HEK293 (cell line): Measurements from ENCODE around the gene NPNT.

Source experiments
- CTCF ChIA-PET: fragments of 350-600 bp; formaldehyde crosslinking; extraction: SDS; loops from one replicate; lab custom pipeline; 2021; ENCODE audit warnings: antibody characterized with exemption; lab: Yijun Ruan, JAX
- POLR2A ChIA-PET: fragments of 300-600 bp; formaldehyde crosslinking; extraction: SDS; loops from one replicate; lab custom pipeline; 2020; ENCODE audit warnings: antibody characterized with exemption, inconsistent platforms; lab: Yijun Ruan, JAX
- H3K27ac ChIP-seq: fragments of 200-500 bp; sonication (Bioruptor generic); 2 replicates; pipeline ENCODE4 v1.5.1; 2014; ENCODE audit warnings: low read depth, low read length, control low read depth, inconsistent platforms; ENCODE audit errors: extremely low read depth
- H3K36me3 ChIP-seq, 2 experiments: fragments of 200-500 bp in 1 of 2; sonication (Bioruptor generic) in 1 of 2; 1 replicate in 1 of 2; 2 replicates in 1 of 2; pipeline ENCODE4 v1.5.1; 2014 to 2017; ENCODE audit warnings: inconsistent platforms in 2 of 2, low read length in 2 of 2; ENCODE audit not compliant: control insufficient read depth in 2 of 2, insufficient read depth in 1 of 2
- H3K4me1 ChIP-seq: fragments of 200-500 bp; sonication (Bioruptor generic); 2 replicates; pipeline ENCODE4 v1.5.1; 2014; ENCODE audit warnings: mild to moderate bottlenecking, low read length, inconsistent platforms; ENCODE audit not compliant: control insufficient read depth, insufficient read depth
- H3K4me3 ChIP-seq: 2 replicates; pipeline ENCODE4 v1.5.1; 2011; ENCODE audit warnings: low read depth, mild to moderate bottlenecking, control low read depth, low read length, moderate library complexity
- H3K9me3 ChIP-seq: fragments of 200-500 bp; sonication (Bioruptor generic); 2 replicates; pipeline ENCODE4 v1.5.1; 2014; ENCODE audit warnings: low read depth, low read length, inconsistent platforms; ENCODE audit not compliant: control insufficient read depth, insufficient read depth
- HOXA7 ChIP-seq: sonication (generic); formaldehyde crosslinking; IDR thresholded peaks from 2 replicates; pipeline ENCODE4 v1.8.1; 2022; ENCODE audit warnings: missing genetic modification reagents, borderline replicate concordance
- HOXD13 ChIP-seq: sonication (generic); formaldehyde crosslinking; IDR thresholded peaks from 2 replicates; pipeline ENCODE4 v1.8.0; 2022; ENCODE audit warnings: missing genetic modification reagents, borderline replicate concordance
- IKZF3 ChIP-seq: fragments of 450-650 bp; IDR thresholded peaks from 2 replicates; pipeline ENCODE4 v1.5.0; 2018; ENCODE audit warnings: missing biosample characterization, mild to moderate bottlenecking, missing genetic modification characterization, moderate library complexity
- KLF7 ChIP-seq: fragments of 450-650 bp; formaldehyde crosslinking; IDR thresholded peaks from 2 replicates; pipeline ENCODE4 v1.5.1; 2016; ENCODE audit warnings: missing biosample characterization, missing genetic modification characterization, borderline replicate concordance
- MZF1 ChIP-seq: fragments of 450-650 bp; formaldehyde crosslinking; IDR thresholded peaks from 2 replicates; pipeline ENCODE4 v1.5.1; 2017; ENCODE audit warnings: missing biosample characterization, missing genetic modification characterization, borderline replicate concordance
- OVOL3 ChIP-seq: fragments of 450-650 bp; formaldehyde crosslinking; IDR thresholded peaks from 2 replicates; pipeline ENCODE4 v1.5.1; 2016; ENCODE audit warnings: missing biosample characterization, missing genetic modification characterization
- PRDM4 ChIP-seq: fragments of 450-650 bp; formaldehyde crosslinking; IDR thresholded peaks from 2 replicates; pipeline ENCODE4 v1.5.1; 2017; ENCODE audit warnings: missing biosample characterization, missing genetic modification characterization
- TRIM28 ChIP-seq: IDR thresholded peaks from 2 replicates; pipeline ENCODE4 v1.6.1; 2011; ENCODE audit warnings: low read length, control low read depth, borderline replicate concordance
- WT1 ChIP-seq: fragments of 450-650 bp; formaldehyde crosslinking; IDR thresholded peaks from 2 replicates; pipeline ENCODE4 v1.5.1; 2016; ENCODE audit warnings: missing biosample characterization, missing genetic modification characterization
- ZBTB7A ChIP-seq: fragments of 450-650 bp; formaldehyde crosslinking; IDR thresholded peaks from 2 replicates; pipeline ENCODE4 v1.5.1; 2016; ENCODE audit warnings: low read depth, missing biosample characterization, missing genetic modification characterization
- ZFP41 ChIP-seq: fragments of 450-650 bp; formaldehyde crosslinking; IDR thresholded peaks from 2 replicates; pipeline ENCODE4 v1.5.1; 2016; ENCODE audit warnings: missing biosample characterization, missing genetic modification characterization, borderline replicate concordance
- ZNF121 ChIP-seq: fragments of 450-650 bp; formaldehyde crosslinking; IDR thresholded peaks from 2 replicates; pipeline ENCODE4 v1.5.1; 2016; ENCODE audit warnings: missing biosample characterization, missing genetic modification characterization
- ZNF16 ChIP-seq: fragments of 450-650 bp; formaldehyde crosslinking; IDR thresholded peaks from 2 replicates; pipeline ENCODE4 v1.5.1; 2016; ENCODE audit warnings: low read depth, missing biosample characterization, missing genetic modification characterization
- ZNF221 ChIP-seq: fragments of 450-650 bp; formaldehyde crosslinking; IDR thresholded peaks from 2 replicates; pipeline ENCODE4 v1.5.1; 2017; ENCODE audit warnings: missing biosample characterization, missing genetic modification characterization, borderline replicate concordance
- ZNF274 ChIP-seq, 2 experiments: fragments of 200-500 bp in 1 of 2; fragments of 450-650 bp in 1 of 2; sonication (Bioruptor generic) in 1 of 2; formaldehyde crosslinking in 1 of 2; IDR thresholded peaks; 2 replicates each; pipeline versions ENCODE4 v1.5.1 to v1.6.1; 2014 to 2016; ENCODE audit warnings: borderline replicate concordance in 1 of 2, inconsistent platforms in 1 of 2, low read length in 1 of 2, missing biosample characterization in 1 of 2, missing genetic modification characterization in 1 of 2
- ZNF302 ChIP-seq: fragments of 450-650 bp; formaldehyde crosslinking; IDR thresholded peaks from 2 replicates; pipeline ENCODE4 v1.5.1; 2016; ENCODE audit warnings: missing biosample characterization, missing genetic modification characterization, low read depth
- ZNF501 ChIP-seq: fragments of 450-650 bp; formaldehyde crosslinking; IDR thresholded peaks from 2 replicates; pipeline ENCODE4 v1.5.1; 2016; ENCODE audit warnings: missing biosample characterization, missing genetic modification characterization
- ZNF555 ChIP-seq: fragments of 450-650 bp; formaldehyde crosslinking; conservative IDR thresholded peaks from 2 replicates; pipeline ENCODE4 v1.5.1; 2017; ENCODE audit warnings: missing biosample characterization, mild to moderate bottlenecking, missing genetic modification characterization, inconsistent platforms
- ZNF571 ChIP-seq: fragments of 450-650 bp; formaldehyde crosslinking; IDR thresholded peaks from 2 replicates; pipeline ENCODE4 v1.5.0; 2017; ENCODE audit warnings: missing biosample characterization, missing genetic modification characterization
- ZNF585B ChIP-seq: fragments of 450-650 bp; formaldehyde crosslinking; IDR thresholded peaks from 2 replicates; pipeline ENCODE4 v1.5.1; 2016; ENCODE audit warnings: missing biosample characterization, missing genetic modification characterization
- ZNF610 ChIP-seq: fragments of 450-650 bp; formaldehyde crosslinking; IDR thresholded peaks from 2 replicates; pipeline ENCODE4 v1.5.1; 2016; ENCODE audit warnings: missing biosample characterization, missing genetic modification characterization, borderline replicate concordance
- ZNF623 ChIP-seq: fragments of 450-650 bp; formaldehyde crosslinking; IDR thresholded peaks from 2 replicates; pipeline ENCODE4 v1.5.1; 2016; ENCODE audit warnings: missing biosample characterization, missing genetic modification characterization
- ZNF629 ChIP-seq: fragments of 450-650 bp; formaldehyde crosslinking; IDR thresholded peaks from 2 replicates; pipeline ENCODE4 v1.5.1; 2017; ENCODE audit warnings: missing biosample characterization, missing genetic modification characterization
- ZNF707 ChIP-seq: fragments of 450-650 bp; formaldehyde crosslinking; IDR thresholded peaks from 2 replicates; pipeline ENCODE4 v1.5.1; 2016; ENCODE audit warnings: missing biosample characterization, missing genetic modification characterization
- ZNF776 ChIP-seq: fragments of 450-650 bp; formaldehyde crosslinking; IDR thresholded peaks from 2 replicates; pipeline ENCODE4 v1.5.0; 2017; ENCODE audit warnings: missing biosample characterization, missing genetic modification characterization, borderline replicate concordance
- ZNF777 ChIP-seq: fragments of 450-650 bp; formaldehyde crosslinking; IDR thresholded peaks from 2 replicates; pipeline ENCODE4 v1.5.1; 2017; ENCODE audit warnings: missing biosample characterization, missing genetic modification characterization, borderline replicate concordance
- ZNF785 ChIP-seq: fragments of 450-650 bp; formaldehyde crosslinking; IDR thresholded peaks from 2 replicates; pipeline ENCODE4 v1.5.1; 2016; ENCODE audit warnings: missing biosample characterization, missing genetic modification characterization
- ZSCAN30 ChIP-seq: fragments of 450-650 bp; IDR thresholded peaks from 2 replicates; pipeline ENCODE4 v1.5.1; 2018; ENCODE audit warnings: missing biosample characterization, mild to moderate bottlenecking, missing genetic modification characterization, moderate library complexity
- TF ChIP-seq, protein P1 (sequence below): fragments of 450-650 bp; formaldehyde crosslinking; IDR thresholded peaks from 2 replicates; pipeline ENCODE4 v1.5.1; 2016; ENCODE audit warnings: missing biosample characterization, missing genetic modification characterization
- TF ChIP-seq, protein P2 (sequence below): fragments of 450-650 bp; formaldehyde crosslinking; IDR thresholded peaks from 2 replicates; pipeline ENCODE4 v1.5.1; 2016; ENCODE audit warnings: missing biosample characterization, missing genetic modification characterization

The NPNT gene

GRCh38 chr4:105887508-105887907 lies 7.8 kb upstream of the NPNT start:
- TF ChIP-seq ZNF707 (tag by site-specific recombination), result no peak
- no peak for TF ChIP-seq ZNF610 (tag by site-specific recombination)
- TF ChIP-seq, all 188 proteins: peak for 0
- CTCF ChIA-PET, result no interaction called here
- Histone ChIP-seq H3K36me3 (no peaks in the 10 kb centered on the region), H3K27ac (no peak overlapping the region), H3K9me3 (no peaks in the 10 kb centered on the region), H3K4me3 (no peak overlapping the region), H3K4me1 (no peaks in the 10 kb centered on the region)
- POLR2A ChIA-PET, result no interaction called here

- Histone ChIP-seq H3K27ac (peak overlapping the region; percentile 67; the same call in 1 of the 2 replicates), H3K9me3 (no peaks in the 10 kb centered on the region), H3K36me3 (peaks cover 0 to 9% of the 10 kb centered on the region in 2 experiments; a peak in 1 of 3 replicates), H3K4me3 (peak overlapping the region; percentile 66), H3K4me1 (peaks cover 12% of the 10 kb centered on the region)
- ChIA-PET POLR2A (no interaction called here), CTCF (no interaction called here)
- no peak for TF ChIP-seq ZNF585B
- TF ChIP-seq ZNF16 (tag by site-specific recombination), result no peak
- TF ChIP-seq ZNF777 (tag by site-specific recombination), result peak; percentile 59
- TF ChIP-seq HOXD13 (CRISPR knock-in tag), result no peak
- no peak for TF ChIP-seq ZNF221 (tag by site-specific recombination)
- TF ChIP-seq ZNF785 (tag by site-specific recombination), result no peak
- TF ChIP-seq ZNF629, result no peak
- no peak for TF ChIP-seq ZNF555 (tag by site-specific recombination)
- TF ChIP-seq, protein P1, sequence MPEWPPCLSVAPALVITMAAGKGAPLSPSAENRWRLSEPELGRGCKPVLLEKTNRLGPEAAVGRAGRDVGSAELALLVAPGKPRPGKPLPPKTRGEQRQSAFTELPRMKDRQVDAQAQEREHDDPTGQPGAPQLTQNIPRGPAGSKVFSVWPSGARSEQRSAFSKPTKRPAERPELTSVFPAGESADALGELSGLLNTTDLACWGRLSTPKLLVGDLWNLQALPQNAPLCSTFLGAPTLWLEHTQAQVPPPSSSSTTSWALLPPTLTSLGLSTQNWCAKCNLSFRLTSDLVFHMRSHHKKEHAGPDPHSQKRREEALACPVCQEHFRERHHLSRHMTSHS, result no peak
- no peak for TF ChIP-seq OVOL3 (tag by site-specific recombination)
- no peak for TF ChIP-seq WT1 (tag by site-specific recombination)
- no peak for TF ChIP-seq ZNF776 (tag by site-specific recombination)
- no peak for TF ChIP-seq ZSCAN30 (tag by site-specific recombination)
- no peak for TF ChIP-seq ZNF571 (tag by site-specific recombination)
- TF ChIP-seq ZFP41 (tag by site-specific recombination), result no peak
- TF ChIP-seq ZNF302 (tag by site-specific recombination), result no peak
- no peak for TF ChIP-seq ZBTB7A (tag by site-specific recombination)
- TF ChIP-seq HOXA7 (CRISPR knock-in tag), result no peak
- 0 out of 2 replicates have a peak, but pooled peaks have one; percentile 28 for TF ChIP-seq IKZF3
- no peak for TF ChIP-seq ZNF121
- no peak for TF ChIP-seq MZF1 (tag by site-specific recombination)
- TF ChIP-seq ZNF623 (tag by site-specific recombination), result no peak
- no peak for TF ChIP-seq ZNF274 (IDR thresholded peaks at IDR 0.05; ENCODE audit: low read length)
- no peak for TF ChIP-seq ZNF274 (tag by site-specific recombination; IDR thresholded peaks at IDR 0.05; ENCODE audit: borderline replicate concordance)
- TF ChIP-seq KLF7 (tag by site-specific recombination), result 0 out of 2 replicates have a peak, but pooled peaks have one; percentile 18
- TF ChIP-seq, protein P2, sequence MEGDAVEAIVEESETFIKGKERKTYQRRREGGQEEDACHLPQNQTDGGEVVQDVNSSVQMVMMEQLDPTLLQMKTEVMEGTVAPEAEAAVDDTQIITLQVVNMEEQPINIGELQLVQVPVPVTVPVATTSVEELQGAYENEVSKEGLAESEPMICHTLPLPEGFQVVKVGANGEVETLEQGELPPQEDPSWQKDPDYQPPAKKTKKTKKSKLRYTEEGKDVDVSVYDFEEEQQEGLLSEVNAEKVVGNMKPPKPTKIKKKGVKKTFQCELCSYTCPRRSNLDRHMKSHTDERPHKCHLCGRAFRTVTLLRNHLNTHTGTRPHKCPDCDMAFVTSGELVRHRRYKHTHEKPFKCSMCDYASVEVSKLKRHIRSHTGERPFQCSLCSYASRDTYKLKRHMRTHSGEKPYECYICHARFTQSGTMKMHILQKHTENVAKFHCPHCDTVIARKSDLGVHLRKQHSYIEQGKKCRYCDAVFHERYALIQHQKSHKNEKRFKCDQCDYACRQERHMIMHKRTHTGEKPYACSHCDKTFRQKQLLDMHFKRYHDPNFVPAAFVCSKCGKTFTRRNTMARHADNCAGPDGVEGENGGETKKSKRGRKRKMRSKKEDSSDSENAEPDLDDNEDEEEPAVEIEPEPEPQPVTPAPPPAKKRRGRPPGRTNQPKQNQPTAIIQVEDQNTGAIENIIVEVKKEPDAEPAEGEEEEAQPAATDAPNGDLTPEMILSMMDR (tag by site-specific recombination), result peak; percentile 56
- TF ChIP-seq TRIM28, result no peak
- peak; percentile 73; the same call in 1 of the 2 replicates for TF ChIP-seq PRDM4 (tag by site-specific recombination)
- TF ChIP-seq ZNF501, result no peak
Measured at GRCh38 chr4:105895583-105896460, 551 bp downstream of the NPNT start.
